ENCODE data around the gene PLPP7.
"Not testable (repeated sequence)": the region's sequence is repeated elsewhere in the genome, so short reads cannot be mapped to it uniquely, and the experiment has no call there.

PLPP7 gene

DNA sequence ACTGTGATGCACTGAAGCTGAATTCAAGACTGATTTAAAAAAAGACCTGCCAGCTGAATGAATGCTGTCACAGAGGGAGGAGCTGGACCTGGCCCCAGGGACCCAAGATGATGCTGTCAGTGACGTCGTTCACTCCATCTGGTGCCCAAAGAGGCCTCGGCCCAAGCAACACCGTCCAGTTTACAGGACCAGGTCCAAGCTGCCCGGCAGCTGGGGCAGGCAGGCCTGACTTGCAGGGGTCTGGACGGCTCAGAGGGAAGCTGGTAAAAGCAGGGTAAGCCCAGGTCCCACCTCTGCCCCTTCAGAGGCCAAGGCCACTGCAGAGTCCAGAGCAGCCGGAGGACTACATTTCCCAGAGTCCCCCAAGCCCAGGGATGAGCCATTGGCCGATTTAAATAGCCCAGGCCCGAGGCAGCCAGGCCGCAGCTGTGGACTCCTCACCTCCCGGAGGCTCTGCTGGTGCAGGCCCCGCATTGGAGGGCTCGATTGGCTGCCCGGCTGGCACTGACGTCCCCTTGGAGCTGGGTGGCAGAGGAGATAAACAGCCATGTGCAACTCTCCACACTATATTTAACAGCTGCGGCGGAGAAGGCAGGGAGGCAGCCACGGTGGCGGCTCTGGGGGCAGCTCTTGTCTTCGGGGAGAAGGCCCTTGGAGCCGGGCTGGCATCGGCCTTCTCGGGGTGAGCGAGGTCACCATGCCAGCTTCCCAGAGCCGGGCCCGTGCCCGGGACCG lies at the start of gene PLPP7:
Gene PLPP7, plus strand, starts transcription at position 423 of the 735 bp plus-strand sequence. Its CDS starts 275 bp downstream, at position 698.
- DNase-seq: no peak

DNA sequence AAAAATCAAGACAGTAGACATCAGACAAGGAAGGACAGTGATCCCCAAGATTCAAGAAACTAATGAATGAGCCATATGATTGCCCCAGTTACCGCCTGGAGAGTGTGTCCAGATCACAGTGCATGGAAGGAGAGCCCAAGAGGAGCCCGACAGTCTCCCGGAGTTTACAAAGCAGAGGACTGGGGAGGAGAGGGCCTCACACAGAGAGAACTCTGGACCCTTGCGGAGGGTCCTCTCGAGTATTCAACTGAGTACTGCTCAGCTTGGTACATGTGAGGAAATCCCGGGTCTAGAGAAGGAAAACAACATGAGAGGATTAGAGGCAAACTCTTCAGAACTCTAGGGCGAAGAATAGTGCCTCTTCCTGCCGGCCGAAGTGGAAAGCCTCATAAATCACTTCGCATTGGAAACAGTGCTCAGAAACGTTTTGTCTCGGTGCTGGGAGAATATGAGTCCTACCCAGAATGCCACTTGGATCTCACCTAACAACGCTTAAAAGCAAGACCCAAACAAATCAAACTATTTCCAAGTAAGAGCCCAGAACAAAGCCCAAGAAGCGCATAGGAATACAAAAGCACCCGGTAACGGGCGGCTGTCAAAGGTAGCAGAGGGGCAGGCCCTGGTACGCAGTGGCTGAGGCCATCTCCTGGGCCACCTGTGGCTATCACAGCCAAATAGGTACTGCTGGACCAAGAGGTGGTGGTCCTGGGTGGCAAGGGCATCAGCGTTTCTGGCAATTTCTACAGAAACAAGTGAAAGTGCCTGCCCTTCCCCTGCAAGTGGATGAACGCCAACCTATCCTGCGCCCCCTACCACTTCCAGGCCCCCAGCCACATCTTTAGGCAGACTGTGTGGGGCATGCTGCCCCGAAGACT lies 49.2 kb upstream of the PLPP7 start:
- no peak for DNase-seq

- DNase-seq: not testable (repeated sequence)
These were observed 45.2 kb upstream of the PLPP7 start for GRCh38 chr9:131244331-131244730.

DNA sequence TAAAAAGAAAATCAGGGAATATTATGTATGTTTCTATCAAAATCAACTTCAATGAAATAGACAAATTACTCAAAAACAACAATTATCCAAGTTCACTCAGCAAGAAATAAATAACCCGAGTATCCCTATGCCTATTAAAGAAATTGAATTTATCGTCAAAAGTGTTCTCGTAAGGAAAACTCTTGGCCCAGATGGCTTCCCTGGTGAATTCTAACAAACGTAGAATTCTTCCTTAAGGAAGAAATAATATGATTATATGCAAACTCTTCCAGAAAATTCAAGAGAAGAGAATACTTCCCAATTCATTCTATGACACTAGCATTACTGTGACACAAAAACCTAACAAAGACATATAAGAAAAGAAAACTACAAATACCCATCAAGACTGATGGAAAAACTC lies 42.9 kb upstream of the PLPP7 start:
- no peak for DNase-seq

GRCh38 chr9:131252120-131252519 lies 37.4 kb upstream of the PLPP7 start:
- DNase-seq: no peak

- no peak for DNase-seq
These were observed 35.5 kb upstream of the PLPP7 start for GRCh38 chr9:131253891-131254491.

- no peak for DNase-seq
These were observed 34.9 kb upstream of the PLPP7 start for GRCh38 chr9:131254626-131255025.

- DNase-seq: no peak
These were observed 33.8 kb upstream of the PLPP7 start for GRCh38 chr9:131255676-131256197.

DNA sequence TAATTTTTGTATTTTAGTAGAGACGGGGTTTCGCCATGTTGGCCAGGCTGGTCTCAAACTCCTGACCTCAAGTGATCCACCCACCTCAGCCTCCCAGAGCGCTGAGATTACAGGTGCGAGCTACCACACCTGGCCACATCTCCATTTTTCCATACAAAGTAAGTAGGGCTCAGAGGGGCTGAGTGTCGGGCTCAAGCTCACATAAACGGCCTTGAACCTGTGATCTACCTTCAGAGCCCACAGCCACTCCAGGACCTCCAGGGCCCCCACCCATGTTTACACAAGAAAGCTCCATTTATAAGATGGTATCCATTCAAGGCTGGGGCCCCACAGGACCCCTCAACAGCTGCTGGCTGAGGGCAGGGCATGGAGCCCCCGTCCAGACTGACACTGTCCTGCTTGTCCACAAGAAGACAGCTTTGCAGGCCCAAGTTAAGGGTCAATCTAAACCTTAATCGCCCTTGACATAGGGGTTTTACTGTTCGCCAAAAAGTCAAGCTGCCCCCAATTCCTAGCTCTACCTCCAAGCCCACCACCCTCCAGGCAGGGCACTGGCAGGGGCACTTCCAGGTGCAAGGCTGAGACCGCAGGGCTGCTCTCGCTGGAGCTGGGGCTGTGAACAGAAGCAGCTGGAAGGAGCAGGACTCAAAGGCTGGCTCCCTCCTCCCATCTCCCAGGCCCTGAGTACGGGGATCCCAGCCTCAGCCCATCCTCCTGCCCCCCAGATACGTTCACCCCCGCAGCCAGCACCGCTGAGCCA lies 32.1 kb upstream of the PLPP7 start:
- no peak for DNase-seq

DNA sequence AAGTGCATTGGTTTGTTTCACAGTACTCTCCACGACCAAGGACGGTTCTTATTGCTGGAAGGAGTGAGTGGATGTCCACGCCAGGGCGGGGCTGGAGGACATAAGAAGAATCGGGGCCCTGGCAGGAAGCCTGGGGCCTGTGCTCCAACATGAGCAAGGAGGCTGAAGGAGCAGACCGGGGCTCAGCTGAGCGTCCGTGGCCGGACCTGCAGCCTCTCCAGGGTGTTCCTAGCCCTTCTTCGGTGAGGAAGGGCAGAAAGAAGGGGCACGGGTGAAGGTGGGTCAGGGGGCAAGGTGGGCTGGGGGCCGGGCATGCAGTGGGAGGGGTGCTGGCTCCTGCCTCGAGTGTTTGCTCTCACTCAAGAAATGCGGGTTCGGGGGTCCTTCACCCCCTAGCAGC lies 31.3 kb upstream of the PLPP7 start:
- DNase-seq: no peak

DNA sequence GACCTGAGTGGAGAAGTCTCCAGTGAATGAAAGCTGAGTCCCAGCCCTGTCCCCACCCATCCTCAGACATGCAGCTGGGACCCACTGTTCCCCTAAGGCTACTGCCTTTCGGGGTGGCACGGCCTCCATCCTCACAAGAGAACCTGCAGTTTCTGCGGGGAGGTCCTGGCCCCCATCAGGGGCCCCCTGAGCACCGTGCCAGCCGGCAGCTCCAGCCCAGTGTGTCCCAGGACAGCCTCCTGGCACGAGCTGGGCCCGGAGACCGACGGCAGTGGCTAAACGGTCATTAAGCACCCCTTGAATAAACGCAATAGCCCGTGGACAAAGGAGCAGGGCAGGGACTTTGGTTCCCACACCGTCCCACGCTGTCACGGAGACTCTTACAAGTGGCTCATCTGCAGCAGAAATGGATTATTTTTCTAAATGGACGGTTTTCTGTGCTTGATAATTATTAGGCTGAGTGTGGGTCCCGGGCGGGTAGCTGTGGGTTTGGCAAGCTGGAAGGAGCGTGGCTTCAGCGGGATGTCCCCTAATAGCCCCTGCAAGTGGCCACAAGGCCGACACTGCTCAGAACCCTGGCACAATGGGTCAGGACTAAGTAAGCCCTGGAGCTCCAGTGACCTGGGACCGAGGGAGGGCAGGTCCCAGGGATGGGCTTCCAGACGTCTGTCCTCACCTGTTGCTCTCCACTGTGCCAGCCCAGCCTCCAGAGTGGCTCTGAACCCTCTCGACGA lies 30.7 kb upstream of the PLPP7 start:
- no peak for DNase-seq

GRCh38 chr9:131259432-131259898 lies 30.1 kb upstream of the PLPP7 start:
- DNase-seq: no peak

DNA sequence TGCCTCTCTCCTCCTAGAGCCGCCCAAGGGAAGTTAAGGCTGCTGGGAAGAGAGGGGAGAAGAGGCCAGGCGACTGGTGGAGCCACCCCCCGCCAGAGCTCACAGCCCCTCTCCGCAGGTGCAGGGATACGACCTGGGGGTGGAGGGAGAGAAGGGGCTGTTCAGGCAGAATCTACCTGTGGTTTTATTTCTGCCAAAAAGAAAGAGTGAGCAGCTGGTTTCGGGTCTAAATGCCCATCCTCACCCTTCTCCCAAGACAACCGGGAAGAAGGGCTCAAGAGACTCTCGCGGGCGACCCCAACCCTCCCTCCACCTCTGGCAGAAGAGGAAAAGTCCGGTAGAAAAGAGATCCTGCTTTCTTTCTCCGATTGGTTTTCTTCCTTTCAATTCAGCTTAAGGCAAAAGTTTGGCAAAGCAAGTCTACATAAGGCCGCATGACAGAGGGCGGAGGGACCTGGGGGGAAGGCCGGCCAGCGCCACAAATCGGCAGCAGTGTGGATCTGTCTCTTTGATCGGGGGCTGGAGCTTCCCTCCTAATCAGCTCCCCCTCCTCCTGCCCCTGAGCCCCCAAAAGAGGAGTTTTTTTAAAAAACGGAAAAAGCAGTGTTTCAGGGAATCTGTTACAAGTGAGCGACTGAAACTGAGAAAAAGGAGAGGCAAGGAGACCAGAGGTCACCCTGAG lies 29.5 kb upstream of the PLPP7 start:
- no peak for DNase-seq

DNA sequence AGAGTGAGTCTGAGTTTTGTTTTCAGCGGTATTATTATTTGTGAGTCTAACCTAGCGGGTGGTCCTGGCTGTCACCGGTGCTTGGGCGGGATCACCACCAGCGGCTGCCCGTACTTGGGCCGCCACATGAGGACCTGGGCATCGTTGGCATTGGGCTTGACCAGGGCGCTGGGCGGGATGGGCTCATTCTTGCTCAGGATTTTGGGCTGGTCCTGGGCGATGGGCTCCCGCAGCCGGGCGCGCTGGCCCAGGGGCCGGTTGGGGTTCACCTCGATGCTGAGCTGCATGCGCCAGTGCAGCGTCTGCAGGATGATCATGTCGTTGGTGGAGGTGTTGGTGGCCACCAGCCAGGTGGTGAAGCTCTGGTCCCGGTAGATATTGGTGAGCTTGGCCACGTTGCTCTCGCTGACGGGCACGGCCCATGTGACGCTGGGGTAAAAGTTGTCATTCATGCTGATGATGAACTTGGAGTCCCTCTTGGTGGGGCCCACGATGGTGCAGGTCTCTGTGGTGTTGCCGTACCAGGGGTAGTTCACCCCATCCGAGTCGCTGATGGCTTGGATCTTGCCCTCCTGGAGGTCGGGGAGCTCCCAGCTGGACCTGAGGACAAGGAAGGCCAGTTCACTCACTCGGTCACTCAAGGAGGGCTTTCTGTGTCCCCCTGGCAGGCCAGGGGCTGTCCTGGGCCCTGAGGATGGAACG lies 28.6 kb upstream of the PLPP7 start:
- DNase-seq: no peak

DNA sequence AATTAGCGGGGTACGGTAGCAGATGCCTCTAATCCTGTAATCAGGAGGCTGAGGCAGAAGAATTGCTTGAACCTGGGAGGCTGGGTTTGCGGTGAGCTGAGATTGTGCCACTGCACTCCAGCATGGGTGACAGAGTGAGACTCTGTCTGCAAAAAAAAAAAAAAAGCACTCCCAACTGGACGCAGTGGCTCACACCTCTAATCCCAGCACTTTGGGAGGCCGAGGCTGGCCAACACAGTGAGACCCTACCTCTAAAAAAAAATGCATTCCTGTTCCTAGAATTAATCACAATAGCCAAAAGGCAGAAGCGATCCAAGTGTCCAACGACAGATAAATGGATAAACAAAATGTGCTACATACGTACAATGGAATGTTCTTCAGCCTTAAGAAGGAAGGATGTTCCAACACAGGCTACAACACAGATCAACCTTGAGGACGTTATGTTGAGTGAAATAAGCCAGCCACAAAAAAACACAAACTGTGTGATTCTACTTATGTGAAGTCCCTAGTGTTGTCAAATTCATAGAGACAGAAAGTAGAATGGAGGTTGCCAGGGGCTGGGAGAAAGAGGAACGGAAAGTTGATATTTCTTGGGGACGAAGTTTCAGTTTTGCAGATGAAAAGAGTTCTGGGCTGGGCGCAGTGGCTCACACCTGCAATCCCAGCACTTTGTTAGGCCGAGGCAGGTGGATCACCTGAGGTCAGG lies 27.0 kb upstream of the PLPP7 start:
- no peak for DNase-seq

DNA sequence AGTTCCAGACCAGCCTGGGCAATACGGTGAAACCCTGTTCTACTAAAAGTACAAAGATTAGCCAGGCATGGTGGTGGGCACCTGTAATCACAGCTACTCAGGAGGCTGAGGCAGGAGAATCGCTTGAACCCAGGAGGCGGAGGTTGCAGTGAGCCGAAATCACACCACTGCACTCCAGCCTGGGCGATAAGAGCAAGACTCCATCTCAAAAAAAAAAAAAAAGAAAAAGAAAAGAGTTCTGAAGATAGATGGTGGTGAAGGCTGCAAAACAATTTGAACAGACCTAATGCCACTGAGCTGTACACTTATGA lies 26.5 kb upstream of the PLPP7 start:
- DNase-seq: not testable (repeated sequence)

GRCh38 chr9:131263701-131264100 lies 25.8 kb upstream of the PLPP7 start:
- no peak for DNase-seq

DNA sequence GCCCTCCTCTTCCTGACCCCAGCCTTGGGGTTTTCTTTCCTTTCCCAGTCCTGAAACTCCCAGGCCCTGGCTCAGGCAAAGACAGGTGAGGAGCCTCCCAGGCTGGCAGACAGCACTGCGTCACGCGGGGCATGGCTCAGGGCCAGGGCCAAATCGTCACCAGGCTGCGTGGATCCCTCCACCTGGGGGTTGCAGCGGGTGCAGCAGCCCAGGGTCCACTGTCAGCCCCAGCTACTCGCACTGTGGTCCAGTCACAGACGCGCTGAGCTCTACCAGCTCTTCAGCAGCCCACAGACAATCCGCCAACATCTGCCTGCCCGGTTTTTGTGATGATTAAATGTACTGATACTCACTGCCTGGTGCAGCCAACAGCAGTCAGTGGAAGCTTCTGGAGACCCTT lies 25.3 kb upstream of the PLPP7 start:
- DNase-seq: no peak

DNA sequence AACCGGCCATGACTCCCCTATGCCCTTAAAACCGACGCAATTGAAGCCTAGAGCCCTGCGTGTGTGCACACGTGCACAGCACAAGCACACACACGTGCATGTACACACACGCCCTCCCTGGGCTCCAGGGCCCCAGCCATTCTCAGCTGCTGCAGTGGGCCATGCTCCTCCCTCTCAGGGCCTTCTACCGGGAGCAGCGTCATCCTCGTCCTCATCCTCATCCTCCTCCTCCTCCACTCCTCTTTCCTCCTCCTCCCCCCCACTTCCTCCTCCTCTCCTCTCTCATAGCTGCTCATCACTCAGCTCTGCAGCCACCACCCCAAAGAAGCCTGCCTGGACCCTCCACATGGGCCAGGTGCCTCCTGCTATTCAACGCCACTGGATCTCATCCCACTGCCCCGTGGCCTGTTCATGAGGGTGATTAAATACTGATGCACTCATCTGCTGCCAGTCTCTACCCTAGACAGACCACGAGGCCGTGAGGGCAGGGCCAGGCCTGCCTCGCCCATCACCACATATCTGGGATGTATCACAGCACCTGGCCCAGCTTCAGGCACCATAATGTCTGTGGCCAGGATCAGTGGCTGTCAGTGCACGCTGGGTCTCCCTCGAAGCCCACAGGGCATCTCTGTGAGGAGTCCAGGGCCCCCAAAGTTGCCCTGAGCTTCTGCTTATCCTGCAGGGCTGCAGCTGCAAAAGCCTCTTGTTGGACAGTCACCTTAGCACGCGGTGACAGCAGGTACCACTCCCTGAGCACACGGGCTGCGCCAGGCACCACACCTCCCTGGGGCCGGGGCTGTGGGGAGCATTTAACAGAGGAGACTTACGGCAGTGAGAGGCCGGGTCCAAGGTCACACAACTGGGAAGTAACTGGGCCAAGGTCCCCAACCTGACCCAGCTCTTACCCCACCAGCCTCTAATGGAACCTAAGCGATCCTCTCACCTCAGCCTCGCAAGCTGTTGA lies 23.0 kb upstream of the PLPP7 start:
- DNase-seq: no peak

Data from CD4-positive, alpha-beta T cell treated with Interleukin-10 for 1 hour (primary cell).